Inflammatory macrophage treated with lipopolysaccharide for 1 hour (primary cell): Measurements from ENCODE around the gene NVL.
A peak's percentile ranks its signal among the peaks of the same experiment; 100 is the strongest.

Experiments used
- DNase-seq, 2 donors: peaks; one replicate each; pipeline ENCODE4 v3.0.0-alpha.2; 2020 to 2022

NVL gene

DNA sequence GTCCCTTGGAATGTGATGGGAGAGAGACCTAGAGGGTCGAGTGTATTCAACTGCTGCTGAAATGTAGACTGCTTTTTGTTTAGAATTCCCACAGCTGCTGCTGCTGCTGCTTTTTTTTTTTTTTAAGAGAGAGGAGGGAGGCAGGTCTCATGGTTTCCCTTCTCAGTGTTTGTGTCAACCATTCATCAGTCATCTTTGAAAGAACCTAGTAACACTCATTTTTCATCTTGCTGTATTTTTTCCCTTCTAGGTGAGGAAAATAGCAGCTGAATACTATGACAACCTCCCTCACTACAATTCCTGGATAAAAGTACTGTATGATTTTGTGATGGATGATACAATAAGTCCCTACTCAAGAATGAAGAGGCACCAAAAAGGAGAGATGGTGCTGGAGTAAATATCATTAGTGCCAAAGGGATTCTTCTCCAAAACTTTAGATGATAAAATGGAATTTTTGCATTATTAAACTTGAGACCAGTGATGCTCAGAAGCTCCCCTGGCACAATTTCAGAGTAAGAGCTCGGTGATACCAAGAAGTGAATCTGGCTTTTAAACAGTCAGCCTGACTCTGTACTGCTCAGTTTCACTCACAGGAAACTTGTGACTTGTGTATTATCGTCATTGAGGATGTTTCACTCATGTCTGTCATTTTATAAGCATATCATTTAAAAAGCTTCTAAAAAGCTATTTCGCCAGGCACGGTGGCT lies 137.7 kb downstream of the NVL start:
- no peak for DNase-seq

DNA sequence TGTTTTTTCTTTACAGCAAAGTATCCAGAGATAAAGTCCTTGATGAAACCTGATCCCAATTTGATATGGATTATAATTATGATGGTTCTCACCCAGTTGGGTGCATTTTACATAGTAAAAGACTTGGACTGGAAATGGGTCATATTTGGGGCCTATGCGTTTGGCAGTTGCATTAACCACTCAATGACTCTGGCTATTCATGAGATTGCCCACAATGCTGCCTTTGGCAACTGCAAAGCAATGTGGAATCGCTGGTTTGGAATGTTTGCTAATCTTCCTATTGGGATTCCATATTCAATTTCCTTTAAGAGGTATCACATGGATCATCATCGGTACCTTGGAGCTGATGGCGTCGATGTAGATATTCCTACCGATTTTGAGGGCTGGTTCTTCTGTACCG lies 140.4 kb downstream of the NVL start:
- DNase-seq: no peak

DNA sequence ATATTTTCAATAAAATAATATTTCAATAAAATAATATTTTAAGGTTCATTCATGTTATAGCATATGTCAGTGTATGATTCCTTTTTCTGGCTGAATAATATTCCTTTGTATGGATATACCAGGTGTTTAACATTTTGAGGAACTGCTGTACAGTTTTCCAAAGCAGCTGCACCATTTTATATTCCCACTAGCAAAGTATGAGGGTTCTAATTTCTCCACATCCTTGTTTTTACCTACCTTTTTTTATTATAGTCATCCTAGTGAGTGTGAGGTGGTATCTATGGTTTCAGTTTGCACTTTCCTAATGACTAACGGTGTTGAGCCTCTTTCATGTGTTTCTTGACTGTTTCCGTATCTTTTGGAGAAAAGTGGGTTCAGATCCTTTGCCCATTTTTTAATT lies 141.7 kb downstream of the NVL start:
- DNase-seq: no peak

DNA sequence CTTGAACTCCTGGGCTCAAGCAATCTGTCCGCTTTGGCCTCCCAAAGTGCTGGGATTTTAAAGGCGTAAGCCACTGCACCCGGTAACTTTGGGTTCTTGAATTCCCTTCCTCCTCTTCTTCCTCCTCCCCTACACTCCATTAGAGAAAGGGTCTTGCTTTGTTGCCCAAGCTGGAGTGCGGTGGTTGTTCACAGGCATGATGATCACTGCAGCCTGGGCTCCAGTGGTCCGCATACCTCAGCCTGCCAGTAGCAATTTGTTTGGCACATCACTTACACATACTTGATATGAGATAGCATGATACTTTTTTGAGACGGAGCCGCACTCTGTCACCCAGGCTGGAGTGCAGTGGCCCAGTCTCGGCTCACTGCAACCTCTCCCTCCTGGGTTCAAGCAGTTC lies 144.8 kb downstream of the NVL start:
- no peak for DNase-seq

DNA sequence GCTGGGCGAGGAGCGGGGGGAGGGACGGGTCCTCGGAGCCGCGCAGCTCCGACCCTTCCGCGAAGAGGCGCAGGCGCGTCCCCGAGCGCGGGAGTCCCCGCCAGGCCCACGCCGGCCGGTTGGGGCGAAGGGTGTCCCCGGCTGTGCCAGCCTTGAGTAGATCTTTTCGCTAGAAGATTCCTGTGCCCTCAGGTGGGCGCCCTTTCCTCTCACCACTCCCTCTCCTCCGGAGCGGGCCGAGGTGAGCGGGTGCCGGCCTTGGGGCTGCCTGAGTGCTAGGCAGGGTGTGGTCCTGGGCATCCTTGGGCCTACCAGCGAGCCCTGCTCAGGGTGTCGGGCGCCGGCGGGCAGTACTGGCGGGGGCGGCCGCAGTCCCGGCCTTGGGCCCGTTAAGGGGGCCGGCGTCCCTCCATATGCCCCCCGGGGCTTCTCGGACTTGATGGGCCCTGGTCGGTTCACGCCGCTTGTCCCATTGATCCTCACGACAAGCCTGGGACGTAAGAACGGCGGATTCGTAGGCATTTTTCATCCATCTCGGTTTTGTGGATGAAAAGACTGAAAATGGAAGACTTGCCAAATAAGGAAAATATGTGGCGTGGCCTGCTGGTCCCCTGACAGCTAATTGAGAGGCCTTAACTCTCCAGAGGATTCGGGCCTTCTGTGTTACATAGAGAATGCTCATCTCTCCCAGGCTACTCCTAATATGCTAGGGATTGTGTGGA lies 146.2 kb downstream of the NVL start:
- peak; percentile 58 to 60 for DNase-seq

DNA sequence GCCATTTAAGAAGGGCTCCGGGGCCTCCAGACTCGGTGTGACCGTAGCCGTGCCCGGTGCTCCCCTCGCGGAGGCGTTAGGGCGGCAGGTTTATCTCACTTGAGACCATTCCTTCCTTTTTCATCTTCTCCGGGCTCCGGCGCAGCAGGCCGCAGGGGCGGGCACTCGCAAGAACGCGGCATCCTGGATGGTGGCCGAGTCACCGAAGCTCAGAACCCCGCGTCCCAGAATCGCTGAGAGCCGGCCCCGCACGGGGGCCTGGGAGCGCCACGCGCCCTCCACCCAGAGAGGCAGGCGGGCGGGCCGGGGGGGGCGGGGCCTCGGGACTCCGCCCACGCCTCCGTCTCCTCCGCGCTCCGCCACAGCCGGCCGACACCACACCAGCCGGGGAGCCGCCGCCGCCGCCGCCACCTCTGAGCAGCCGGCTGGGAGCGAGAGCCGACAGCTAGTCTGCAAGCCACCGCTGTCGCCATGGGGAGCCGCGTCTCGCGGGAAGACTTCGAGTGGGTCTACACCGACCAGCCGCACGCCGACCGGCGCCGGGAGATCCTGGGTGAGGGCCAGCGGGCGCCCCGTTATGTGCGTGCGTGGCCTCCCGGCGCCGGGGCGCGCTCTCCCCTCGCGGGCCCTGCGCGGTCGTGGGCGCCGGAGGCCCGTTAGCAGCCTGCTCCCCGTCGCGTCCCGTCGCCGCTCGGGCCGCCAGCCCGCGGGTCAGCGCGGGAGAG lies 146.9 kb downstream of the NVL start, which contains the start of gene DEGS1:
DEGS1 (plus strand) TSS at position 375 of the 725 bp plus-strand sequence; CDS start at position 472, 97 bp downstream.
- peak; percentile 68 to 76 for DNase-seq

DNA sequence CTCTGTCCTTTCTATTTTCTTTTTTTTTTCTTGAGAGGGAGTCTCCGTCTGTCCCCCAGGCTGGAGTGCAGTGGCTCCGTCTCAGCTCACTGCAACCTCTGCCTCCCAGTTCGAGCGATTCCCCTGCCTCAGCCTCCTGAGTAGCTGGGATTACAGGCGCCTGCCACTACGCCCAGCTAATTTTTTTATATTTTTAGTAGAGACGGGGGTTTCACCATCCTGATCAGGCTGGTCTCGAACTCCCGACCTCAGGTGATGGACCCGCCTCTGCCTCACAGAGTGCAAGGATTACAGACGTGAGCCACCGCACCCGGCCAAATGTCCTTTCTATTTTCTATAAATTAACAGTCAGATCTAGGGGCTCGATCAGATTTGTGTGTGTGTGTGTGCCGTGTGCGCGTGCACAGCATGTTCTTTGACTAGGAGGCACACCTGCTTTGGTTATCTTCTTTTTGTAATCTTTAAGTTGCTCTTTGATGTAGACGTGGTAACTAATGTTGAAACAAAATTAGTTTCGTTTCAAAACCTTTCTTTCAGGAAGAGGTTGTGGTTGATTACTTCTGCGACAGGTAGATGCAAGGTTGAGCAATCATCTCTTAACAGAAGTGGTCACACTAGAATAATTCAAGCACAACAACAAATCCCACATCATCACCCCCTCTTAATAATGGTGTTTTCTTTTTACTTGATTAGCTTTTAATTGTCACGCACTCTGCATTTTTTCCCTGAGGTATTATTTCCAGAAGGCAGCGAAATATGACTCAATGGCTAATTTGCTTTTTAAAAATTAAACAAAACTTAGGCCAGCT lies 147.7 kb downstream of the NVL start:
- DNase-seq: no peak

DNA sequence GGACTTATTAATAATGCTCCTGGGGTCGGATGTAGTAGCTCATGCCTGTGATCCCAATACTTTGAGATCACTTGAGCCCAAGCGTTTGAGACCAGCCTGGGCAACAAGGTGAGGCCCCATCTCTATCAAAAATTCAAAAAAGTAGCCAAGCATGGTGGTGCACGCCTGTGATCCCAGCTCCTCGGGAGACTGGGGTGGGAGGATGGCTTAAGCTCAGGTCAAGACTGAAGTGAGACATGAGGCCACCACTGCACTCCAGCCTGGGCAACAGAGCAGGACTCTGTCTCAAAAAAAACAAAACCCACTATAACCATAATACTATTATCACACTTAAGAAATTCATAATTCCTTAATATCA lies 148.5 kb downstream of the NVL start:
- no peak for DNase-seq

DNA sequence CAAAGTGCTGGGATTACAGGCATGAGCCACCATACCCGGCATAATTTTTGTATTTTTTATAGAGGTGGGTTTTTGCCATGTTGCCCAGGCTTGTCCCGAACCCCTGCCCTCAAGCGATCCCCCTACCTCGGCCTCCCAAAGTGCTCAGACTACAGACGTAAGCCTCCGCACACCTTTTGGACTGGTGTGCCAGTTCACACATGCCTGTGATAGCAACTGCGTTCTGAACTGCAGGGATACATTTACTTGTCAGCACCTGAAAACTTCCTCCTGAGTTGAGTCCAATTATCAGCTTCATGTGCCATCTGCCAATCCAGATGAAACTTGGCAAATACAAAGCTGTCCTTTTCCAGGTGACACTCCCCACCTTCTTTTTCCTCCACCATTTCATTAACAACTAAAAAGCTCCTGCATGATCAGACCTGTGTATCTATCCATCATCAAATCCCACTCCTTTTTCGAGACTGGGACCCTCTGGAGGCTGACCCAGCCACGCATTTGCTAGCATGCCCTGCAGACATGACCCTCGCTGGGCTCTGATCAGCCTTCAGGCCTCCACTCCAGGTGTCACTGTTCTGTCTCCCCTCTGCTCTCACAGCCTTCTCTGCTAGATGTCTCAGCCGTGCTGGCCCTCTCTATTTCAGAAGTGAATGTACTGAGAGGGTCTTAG lies 149.1 kb downstream of the NVL start:
- DNase-seq: no peak

DNA sequence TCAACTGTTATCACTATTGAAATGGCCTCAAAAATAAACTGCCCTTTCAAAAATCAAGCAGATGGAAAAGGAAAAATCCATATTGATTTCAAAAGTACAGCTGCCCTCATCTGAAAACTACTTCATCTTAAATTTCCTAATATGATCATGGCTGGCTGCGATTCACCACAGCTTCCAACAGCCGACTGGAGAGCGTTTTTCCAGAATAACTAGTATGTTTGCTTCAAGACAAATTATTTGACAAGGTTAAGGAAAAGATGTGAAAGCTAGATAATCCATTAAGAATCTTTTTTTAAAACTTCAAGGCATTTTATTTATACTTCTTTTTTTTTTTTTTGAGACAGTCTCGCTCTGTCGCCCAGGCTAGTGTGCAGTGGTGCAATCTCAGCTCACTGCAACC lies 151.1 kb downstream of the NVL start:
- DNase-seq: no peak

DNA sequence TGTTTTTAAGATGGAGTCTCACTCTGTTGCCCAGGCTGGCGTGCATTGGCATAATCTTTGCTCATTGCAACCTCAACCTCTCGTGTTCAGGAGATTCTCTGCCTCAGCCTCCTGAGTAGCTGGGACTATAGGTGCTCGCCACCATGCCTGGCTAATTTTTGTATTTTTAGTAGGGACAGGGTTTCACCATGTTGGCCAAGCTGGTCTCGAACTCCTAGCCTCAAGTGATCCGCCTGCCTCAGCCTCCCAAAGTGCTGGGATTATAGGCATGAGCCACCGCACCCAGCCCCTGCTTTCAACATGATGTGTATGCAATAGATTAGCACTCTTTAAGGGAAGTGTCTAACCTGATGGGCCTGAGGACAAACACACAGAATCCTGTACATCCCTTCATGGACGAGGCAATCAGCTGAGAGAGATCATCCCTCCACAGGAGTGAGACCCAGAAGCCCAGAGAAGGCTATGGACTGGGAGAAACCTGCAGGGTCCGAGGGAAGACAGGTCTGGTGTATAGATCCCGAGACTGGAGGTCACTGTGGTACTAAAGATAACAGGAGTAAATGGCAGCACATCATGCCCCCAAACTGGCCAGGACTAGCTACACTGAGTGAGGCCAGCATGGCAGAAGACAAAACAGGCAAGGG lies 152.5 kb downstream of the NVL start:
- no peak for DNase-seq
